ENCODE measurements around the gene DYNC1LI2.
A peak's percentile ranks its signal among the peaks of the same experiment; 100 is the strongest.

Gene DYNC1LI2

DNA sequence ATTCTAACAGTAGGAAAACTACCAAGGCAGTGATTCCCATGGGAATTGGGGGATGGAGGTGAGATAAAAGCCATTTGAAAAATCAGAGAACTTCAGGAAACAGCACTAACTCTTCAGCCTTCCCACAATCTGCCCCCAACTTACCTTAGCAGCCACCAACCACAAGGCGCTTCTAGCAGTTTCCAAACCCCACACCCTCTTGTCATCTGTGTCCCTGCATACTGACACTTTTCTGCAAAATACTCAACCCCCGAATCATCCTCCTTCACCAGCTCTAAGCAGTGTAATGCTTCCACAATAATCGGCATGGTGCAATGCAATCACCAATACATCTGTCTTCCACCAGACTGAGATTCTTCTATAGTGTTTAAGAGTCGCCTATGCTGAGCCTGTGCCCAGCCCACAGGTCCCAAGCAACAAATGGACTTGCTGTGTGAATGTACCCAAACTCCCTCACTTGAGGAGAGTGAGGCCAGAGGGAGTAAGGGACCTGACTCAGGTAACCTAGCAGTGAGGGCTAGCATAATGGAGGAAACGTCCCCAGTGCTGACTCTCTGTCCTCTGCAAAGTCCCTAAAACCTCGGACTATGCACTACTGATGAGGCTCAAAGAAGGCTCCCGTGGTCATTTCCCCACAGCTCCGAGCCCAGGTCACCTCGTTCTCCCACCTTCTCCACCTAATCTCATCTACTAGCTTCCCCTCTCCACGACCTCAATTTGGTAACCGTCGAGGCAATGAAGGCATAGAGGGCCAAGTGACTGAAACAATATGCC is 943 bp downstream of the DYNC1LI2 start:
- H3K4me3 ChIP-seq (ENCODE audit: low read length), result peak overlapping the region; percentile 91
- TF ChIP-seq ZNF274 (IDR thresholded peaks at IDR 0.05; ENCODE audit: low read depth, low read length), result no peak

DNA sequence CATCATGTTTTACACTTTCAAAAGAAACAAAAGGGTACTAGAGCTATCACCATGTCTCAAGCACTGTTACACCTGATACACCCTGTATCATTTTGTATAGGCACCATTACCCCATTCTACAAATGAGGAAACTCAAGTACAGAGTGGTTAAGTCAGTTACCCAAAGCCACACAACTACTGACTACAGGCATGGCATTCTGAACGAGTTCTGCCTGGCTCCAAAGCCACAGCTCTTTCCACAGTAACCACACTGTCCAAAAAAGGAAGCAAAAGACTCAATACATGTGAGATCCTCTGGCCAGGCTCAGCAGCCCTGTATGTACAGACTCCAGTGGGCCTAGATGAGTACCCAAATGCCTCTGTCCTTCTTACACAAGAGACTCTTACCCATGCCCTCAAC is 4.7 kb downstream of the DYNC1LI2 start:
- TF ChIP-seq ZNF274 (IDR thresholded peaks at IDR 0.05; ENCODE audit: low read depth, low read length), result no peak
- no peak overlapping the region for H3K4me3 ChIP-seq (ENCODE audit: low read length)

DNA sequence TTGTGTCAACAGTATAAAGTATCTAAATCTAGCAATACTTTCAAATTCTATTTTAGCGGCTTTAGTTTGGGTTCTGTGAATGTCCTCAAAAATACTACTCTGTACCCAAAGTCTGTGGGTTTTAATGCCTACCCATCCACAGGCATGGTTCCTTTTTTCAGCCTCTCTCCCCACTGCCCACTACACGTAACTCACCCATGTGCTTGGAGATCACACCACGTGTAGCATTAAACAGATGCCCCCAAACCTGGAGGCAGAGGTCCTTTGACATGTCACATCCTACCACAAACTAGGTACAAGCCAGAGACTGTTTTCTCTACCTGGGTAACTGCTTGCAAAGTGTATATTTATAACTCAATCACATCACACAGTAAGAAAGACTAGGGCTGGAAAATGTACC is 5.4 kb downstream of the DYNC1LI2 start:
- H3K4me3 ChIP-seq (ENCODE audit: low read length), result no peak overlapping the region
- no peak for TF ChIP-seq ZNF274 (IDR thresholded peaks at IDR 0.05; ENCODE audit: low read depth, low read length)

DNA sequence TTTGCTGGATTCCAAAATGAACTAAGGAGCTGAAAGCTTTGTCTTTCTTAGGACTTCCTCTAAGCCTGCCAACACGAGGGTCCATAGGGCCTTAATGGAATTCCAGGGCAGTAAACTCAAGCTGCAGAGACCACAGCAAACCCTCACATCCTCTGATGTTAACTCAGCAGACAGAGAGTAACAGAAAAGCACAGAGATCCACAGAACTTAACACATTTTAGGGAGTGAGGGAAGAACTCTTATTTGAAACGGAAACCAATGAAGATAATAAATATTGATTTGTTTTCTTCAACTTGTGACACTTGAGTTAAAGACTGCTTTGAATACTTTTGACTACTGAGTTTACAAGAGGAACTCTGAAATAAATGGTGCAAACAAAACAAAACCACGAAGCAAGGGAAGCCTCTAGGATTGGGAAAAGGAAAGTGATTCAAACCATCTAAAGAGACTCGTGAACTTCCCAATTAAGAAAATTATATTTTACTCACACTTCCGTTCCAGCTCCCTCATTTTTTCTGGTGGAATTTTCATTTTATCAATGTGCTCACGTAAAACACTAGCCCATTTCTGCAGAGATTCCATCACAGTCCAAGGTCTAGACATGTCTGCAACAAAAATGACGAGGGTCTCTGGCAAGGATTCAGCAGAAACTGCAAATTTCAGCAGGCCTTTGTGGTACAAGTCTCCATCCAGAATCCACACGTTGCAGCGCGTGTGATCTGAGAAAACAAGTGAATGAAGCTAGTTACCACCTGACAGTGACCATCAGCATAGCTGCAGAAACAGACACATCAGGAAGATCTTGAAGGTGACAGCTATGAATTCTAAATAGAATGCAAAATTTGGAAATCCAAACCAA is 9.2 kb downstream of the DYNC1LI2 start:
- TF ChIP-seq ZNF274 (IDR thresholded peaks at IDR 0.05; ENCODE audit: low read depth, low read length), result no peak
- H3K4me3 ChIP-seq (ENCODE audit: low read length), result no peak overlapping the region

DNA sequence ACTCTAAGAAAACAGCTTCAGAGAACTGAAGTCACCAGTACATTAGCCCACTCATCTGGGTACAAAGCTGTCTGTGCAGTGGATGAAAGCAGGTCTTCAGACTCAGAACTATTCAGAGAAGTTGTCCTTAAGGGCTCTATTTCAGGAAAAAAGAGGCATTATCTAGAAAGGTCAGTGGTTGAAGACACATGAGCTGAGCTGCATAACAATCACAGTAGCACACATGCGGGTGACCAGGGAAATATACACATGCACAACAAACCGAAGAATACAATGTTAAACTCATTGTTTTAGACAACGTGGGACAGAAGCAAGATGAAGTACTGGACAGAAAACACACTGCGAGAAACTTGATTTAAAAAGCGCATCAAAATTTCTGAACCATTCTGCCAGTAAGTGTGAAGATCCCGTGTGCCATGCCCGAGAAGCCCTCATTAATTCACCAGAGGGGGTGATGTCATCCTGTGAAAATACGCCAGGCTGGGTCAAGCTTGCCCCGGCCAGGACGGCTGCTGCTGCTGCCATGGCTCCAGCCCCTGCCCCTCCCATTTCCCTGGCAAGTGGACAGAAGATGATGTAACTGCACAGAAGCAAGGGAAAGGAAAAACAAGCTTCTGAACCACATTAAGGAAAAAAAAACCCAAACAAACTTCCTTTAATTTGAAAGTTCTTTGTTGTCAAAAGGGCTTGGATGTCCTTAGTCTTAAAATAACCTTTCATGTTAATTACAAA is 10.1 kb downstream of the DYNC1LI2 start:
- no peak for TF ChIP-seq ZNF274 (IDR thresholded peaks at IDR 0.05; ENCODE audit: low read depth, low read length)
- H3K4me3 ChIP-seq (ENCODE audit: low read length), result no peak overlapping the region

DNA sequence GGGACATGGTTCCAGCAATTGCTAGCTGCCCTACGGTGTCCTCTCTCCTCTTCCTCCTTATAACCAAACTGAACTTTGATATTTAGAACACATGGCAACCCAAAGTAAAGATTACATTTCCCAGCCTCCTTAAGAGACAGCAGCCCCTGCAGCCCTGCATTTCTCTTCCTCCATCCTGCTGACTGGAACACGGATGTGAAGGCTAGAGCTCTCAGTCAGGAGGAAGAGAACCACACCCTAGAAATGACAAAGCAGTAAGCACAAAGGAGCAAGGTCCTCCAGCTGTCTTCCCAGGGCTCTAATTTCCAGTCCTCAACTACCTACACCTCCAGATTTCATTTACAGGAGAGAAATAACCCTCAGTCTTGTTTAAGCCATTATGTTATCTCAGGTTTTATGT is 10.9 kb downstream of the DYNC1LI2 start:
- TF ChIP-seq ZNF274 (IDR thresholded peaks at IDR 0.05; ENCODE audit: low read depth, low read length), result no peak
- H3K4me3 ChIP-seq (ENCODE audit: low read length), result no peak overlapping the region

DNA sequence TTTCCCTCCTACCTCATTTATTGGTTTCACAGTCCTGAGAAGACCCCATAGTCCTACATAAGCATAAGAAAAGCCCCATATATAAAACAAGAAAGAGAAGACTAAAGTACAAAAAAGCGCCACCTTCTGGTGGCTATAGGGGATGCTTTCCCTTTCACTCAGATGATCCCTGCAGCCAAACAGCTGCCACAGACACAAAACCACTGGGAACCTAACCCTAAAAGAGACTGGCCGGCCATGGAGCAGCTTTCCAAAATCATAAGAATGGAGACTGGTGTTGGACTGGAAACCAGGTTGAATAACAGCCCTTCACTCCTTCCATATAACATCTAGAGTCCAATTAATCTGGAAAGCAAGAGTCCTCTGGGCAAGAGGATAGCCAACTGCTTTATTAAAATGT is 11.4 kb downstream of the DYNC1LI2 start:
- no peak for TF ChIP-seq ZNF274 (IDR thresholded peaks at IDR 0.05; ENCODE audit: low read depth, low read length)
- H3K4me3 ChIP-seq (ENCODE audit: low read length), result no peak overlapping the region

DNA sequence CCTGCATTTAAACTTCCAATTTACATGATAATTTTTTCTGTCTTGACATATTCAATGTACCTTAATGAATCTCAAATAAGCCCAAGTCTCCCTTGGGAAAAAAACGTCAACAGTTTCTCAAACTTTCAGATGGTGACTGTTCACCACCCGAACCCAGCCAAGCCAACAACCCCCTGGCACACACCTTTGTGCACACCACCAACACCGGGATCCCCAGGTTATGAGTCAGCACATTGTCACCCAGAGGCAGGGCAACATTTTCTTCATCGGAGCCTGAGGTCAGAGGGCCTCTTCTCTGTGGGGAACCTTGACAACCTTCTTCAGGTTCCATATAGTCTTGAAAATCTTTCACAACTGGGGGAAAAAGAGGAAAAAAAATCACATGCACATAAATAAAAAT is 15.5 kb downstream of the DYNC1LI2 start:
- TF ChIP-seq ZNF274 (IDR thresholded peaks at IDR 0.05; ENCODE audit: low read depth, low read length), result no peak
- H3K4me3 ChIP-seq (ENCODE audit: low read length), result no peak overlapping the region

DNA sequence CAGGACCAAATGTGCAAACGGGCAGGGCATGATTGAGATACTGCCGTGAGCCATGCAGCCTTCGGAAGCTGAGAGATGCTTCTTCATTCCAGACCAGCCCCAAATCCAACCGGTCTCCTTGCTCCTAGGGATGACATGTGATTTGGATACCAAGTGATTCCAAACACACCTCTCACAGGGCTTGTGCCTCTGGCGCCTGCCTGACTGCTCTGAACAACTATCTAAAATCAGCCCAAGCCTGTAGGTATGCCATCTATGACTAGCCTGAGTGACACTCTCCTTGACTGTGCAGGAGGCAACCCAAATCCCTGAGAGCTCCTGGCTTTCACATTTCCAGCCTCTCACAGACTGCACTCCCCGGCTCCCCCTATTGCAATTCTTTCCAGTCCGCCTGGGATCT is 20.3 kb downstream of the DYNC1LI2 start:
- no peak for TF ChIP-seq ZNF274 (IDR thresholded peaks at IDR 0.05; ENCODE audit: low read depth, low read length)
- no peak overlapping the region for H3K4me3 ChIP-seq (ENCODE audit: low read length)

DNA sequence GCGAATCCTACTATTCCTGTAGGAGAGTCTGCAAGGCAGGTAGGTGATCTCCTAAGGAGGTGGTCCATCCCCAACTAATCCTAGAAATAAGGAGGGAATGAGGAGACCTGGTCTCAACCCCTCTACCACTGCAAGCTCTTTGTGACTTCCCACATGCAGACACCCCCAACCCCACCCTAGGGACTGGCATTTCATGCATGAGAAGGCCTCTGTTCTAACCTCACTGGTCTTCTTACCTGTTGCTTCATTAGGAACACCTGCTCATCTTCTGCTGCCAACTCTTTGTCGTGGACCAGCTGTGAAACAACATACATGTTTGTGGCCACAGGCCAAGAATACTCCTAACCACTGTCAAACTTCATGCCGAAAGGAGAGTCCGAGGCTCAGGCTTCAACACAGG is 22.6 kb downstream of the DYNC1LI2 start:
- no peak for TF ChIP-seq ZNF274 (IDR thresholded peaks at IDR 0.05; ENCODE audit: low read depth, low read length)
- no peak overlapping the region for H3K4me3 ChIP-seq (ENCODE audit: low read length)

DNA sequence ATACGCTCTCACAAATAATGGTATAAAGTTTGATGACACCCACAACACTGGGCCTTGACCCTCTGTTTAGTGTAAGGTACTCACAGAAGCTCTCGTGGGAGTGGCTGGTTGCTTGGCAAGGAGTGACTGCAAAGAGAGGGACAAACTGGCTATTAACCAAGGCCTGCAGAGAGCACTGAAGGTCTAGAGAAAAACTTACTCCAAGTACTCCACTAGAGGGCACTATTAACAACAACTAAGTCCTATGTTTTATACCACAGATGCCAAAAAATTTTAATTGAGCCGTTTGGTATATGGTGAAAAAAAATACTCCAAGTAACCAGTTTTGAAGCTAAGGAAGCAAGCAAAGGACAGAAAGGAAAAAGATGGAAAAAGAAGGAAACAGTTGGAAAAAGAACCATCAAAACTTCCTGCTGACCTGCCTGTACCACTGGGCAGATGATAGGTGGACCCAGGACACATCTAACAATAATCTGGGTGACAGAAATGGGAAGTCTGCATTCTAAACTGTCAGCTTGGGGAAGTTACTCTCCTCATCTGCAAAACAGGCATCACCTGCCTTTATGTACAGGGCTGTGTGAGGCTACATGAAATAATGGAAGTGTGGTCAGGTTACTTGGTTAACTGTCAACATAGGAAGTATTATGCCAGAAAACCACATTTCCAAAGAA is 23.2 kb downstream of the DYNC1LI2 start:
- H3K4me3 ChIP-seq (ENCODE audit: low read length), result no peak overlapping the region
- no peak for TF ChIP-seq ZNF274 (IDR thresholded peaks at IDR 0.05; ENCODE audit: low read depth, low read length)

DNA sequence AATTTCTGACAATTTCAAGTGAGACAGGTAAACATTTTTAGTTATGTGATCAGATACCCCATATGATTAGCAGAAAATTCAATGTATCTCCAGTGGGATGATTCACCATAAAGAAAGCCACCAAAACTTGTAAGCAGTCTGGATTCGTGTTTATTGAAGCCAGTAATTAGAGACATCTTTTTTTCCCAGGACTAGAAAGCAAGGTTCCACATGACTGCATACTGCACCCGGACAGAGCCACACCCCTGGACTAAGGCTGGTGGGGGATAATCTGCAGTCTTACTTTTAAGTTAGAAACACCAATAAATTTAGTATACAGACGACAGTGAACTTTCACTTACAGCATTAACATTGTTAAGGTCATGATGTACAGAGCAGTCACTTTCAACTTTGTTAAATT is 30.6 kb downstream of the DYNC1LI2 start:
- H3K4me3 ChIP-seq (ENCODE audit: low read length), result no peak overlapping the region
- no peak for TF ChIP-seq ZNF274 (IDR thresholded peaks at IDR 0.05; ENCODE audit: low read depth, low read length)

DNA sequence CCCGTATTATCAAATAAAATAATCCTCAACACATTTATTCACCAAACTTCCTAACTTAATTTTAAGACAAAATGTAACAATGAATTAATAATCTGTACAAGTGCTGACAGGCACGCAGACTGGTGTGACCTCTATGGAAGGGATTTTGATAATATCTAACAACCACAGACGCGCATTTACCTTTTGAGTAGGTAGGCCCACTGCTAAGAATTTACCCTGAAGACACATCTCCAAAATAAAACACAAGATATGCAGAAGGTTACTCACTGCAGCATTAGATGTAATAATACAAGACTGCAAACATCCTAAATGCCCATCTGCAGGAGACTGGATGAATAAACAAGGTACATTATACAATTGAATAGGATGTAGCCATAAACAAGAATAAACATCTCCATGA is 32.2 kb downstream of the DYNC1LI2 start:
- H3K4me3 ChIP-seq (ENCODE audit: low read length), result no peak overlapping the region
- TF ChIP-seq ZNF274 (IDR thresholded peaks at IDR 0.05; ENCODE audit: low read depth, low read length), result no peak

DNA sequence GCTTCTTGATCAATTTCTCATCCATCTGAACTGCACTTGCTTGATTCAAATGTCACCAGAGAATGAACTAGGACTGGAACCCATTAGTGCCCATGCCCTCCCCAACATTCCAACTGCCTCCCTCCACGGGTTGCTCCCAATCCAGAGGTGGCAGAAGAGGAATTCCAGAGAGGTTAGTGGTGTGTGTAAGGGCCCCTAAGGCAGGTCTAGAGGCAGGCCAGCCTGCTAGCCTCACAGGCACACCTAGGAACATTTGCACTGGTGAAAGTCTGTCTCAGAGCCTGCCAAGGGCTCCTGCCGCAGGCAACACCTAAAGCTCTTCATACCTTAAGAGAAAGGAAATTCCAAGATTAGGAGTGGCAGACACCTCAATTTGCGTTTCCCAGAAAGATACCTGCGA is 33.6 kb downstream of the DYNC1LI2 start:
- TF ChIP-seq ZNF274 (IDR thresholded peaks at IDR 0.05; ENCODE audit: low read depth, low read length), result no peak
- no peak overlapping the region for H3K4me3 ChIP-seq (ENCODE audit: low read length)
